HG02571 (cell line): ENCODE results near the gene TAF4.
"Not testable (repeated sequence)": the region's sequence is repeated elsewhere in the genome, so short reads cannot be mapped to it uniquely, and the experiment has no call there.

Experiments used
- ATAC-seq: cut with Tn5 transposase; IDR thresholded peaks from one replicate; pipeline ENCODE4 v1.9.1; 2021; ENCODE audit warnings: mild to moderate bottlenecking, moderate library complexity; ENCODE audit not compliant: unreplicated experiment

The TAF4 gene

GRCh38 chr20:62056975-62057374 is 8.7 kb downstream of the TAF4 start:
- no peak for ATAC-seq

- no peak for ATAC-seq
Measured at GRCh38 chr20:62056377-62056776, 9.3 kb downstream of the TAF4 start.

GRCh38 chr20:62055862-62056115 is 9.9 kb downstream of the TAF4 start:
- ATAC-seq, result not testable (repeated sequence)

GRCh38 chr20:62055106-62055861 is 10.4 kb downstream of the TAF4 start:
- ATAC-seq, result no peak

GRCh38 chr20:62054451-62054953 is 11.2 kb downstream of the TAF4 start:
- ATAC-seq, result no peak

- no peak for ATAC-seq
Measured at GRCh38 chr20:62053465-62054196, 12.1 kb downstream of the TAF4 start.

GRCh38 chr20:62052842-62053464 is 12.7 kb downstream of the TAF4 start:
- ATAC-seq, result no peak

GRCh38 chr20:62052336-62052841 is 13.3 kb downstream of the TAF4 start:
- no peak for ATAC-seq

GRCh38 chr20:62051546-62052255 is 14.0 kb downstream of the TAF4 start:
- ATAC-seq, result no peak

GRCh38 chr20:62051144-62051543 is 14.5 kb downstream of the TAF4 start:
- no peak for ATAC-seq

- ATAC-seq, result no peak
Measured at GRCh38 chr20:62050166-62051120, 15.2 kb downstream of the TAF4 start.

- ATAC-seq, result no peak
Measured at GRCh38 chr20:62049342-62050165, 16.1 kb downstream of the TAF4 start.

GRCh38 chr20:62048821-62049291 is 16.8 kb downstream of the TAF4 start:
- ATAC-seq, result no peak

GRCh38 chr20:62048346-62048761 is 17.3 kb downstream of the TAF4 start:
- ATAC-seq, result no peak

- no peak for ATAC-seq
Measured at GRCh38 chr20:62047666-62048345, 17.9 kb downstream of the TAF4 start.

- ATAC-seq, result no peak
Measured at GRCh38 chr20:62046431-62046830, 19.2 kb downstream of the TAF4 start.

GRCh38 chr20:62045529-62046285 is 20.0 kb downstream of the TAF4 start:
- ATAC-seq, result no peak

- ATAC-seq, result no peak
Measured at GRCh38 chr20:62045118-62045517, 20.6 kb downstream of the TAF4 start.
